B cell (primary cell): ENCODE measurements around the gene LHPP. TPM values are rescaled to one million over a fixed set of nuclear protein-coding genes. Genes with fewer than 3 reads are reported as not detected.

Experiments
- ATAC-seq: fragments of 200-7000 bp; cut with Tn5 transposase; one replicate; pipeline ENCODE4 v1.10.0; 2021; ENCODE audit warnings: low read depth, mild to moderate bottlenecking, moderate number of reproducible peaks, moderate library complexity
- CTCF ChIA-PET: fragments of 350-600 bp; sonication (Branson Sonifier 250); formaldehyde crosslinking; loops from one replicate; lab custom pipeline; 2021; ENCODE audit warnings: antibody characterized with exemption, inconsistent platforms; lab: Charles Lee
- POLR2A ChIA-PET: fragments of 350-600 bp; sonication (Branson Sonifier 250); formaldehyde crosslinking; loops from one replicate; lab custom pipeline; 2021; ENCODE audit warnings: antibody characterized with exemption; lab: Charles Lee
- DNase-seq: peaks from one replicate; pipeline ENCODE4 v3.0.0; 2013
- H2AFZ ChIP-seq: 2 replicates; pipeline ENCODE4 v1.6.1; 2012; ENCODE audit warnings: mild to moderate bottlenecking, low read depth, low read length; ENCODE audit not compliant: insufficient read depth, poor library complexity, severe bottlenecking
- H3K27ac ChIP-seq, 2 donors: 1 replicate in 1 of 2; 2 replicates in 1 of 2; pipeline ENCODE4 v1.5.1; 2012 to 2013; ENCODE audit warnings: low read length in 2 of 2, mild to moderate bottlenecking in 2 of 2, moderate library complexity in 1 of 2
- H3K27me3 ChIP-seq, 4 experiments: fragments of 200-600 bp in 1 of 4; sonication (generic) in 1 of 4; replicated peaks in 1 of 4; 1 replicate in 2 of 4; 2 replicates in 2 of 4; pipeline versions ENCODE4 v1.6.1 to v1.7.0; 2013 to 2016; ENCODE audit warnings: low read length in 3 of 4, mild to moderate bottlenecking in 2 of 4, mixed read lengths in 1 of 4, moderate library complexity in 1 of 4; ENCODE audit not compliant: insufficient read depth in 4 of 4, control insufficient read depth in 3 of 4; ENCODE audit errors: control extremely low read depth in 1 of 4
- H3K36me3 ChIP-seq, 2 experiments: replicated peaks in 1 of 2; 1 replicate in 1 of 2; 2 replicates in 1 of 2; pipeline versions ENCODE4 v1.6.1 to v1.7.1; 2013; ENCODE audit warnings: low read length in 1 of 2; ENCODE audit not compliant: insufficient read depth in 2 of 2, control insufficient read depth in 1 of 2; ENCODE audit errors: control extremely low read depth in 1 of 2, extremely low read depth in 1 of 2
- H3K4me1 ChIP-seq, 2 donors: fragments of 200-600 bp in 1 of 2; sonication (generic) in 1 of 2; 1 replicate in 1 of 2; 2 replicates in 1 of 2; pipeline versions ENCODE4 v1.5.1 to v1.6.1; 2013 to 2017; ENCODE audit warnings: low read length in 2 of 2; ENCODE audit not compliant: control insufficient read depth in 2 of 2, insufficient read depth in 2 of 2
- H3K4me2 ChIP-seq: replicated peaks from 2 replicates; pipeline ENCODE3; 2012; ENCODE audit warnings: mild to moderate bottlenecking, low read depth, low read length; ENCODE audit not compliant: poor library complexity, severe bottlenecking
- H3K4me3 ChIP-seq, 5 experiments: fragments of 200-600 bp in 1 of 5; sonication (generic) in 1 of 5; 1 replicate in 3 of 5; 2 replicates in 2 of 5; pipeline versions ENCODE4 v1.5.1 to v1.7.0; 2011 to 2016; ENCODE audit warnings: low read length in 4 of 5, mild to moderate bottlenecking in 4 of 5, low read depth in 2 of 5, control low read depth in 1 of 5, moderate library complexity in 1 of 5; ENCODE audit not compliant: insufficient read depth in 1 of 5; ENCODE audit errors: control extremely low read depth in 1 of 5, extremely low read depth in 1 of 5
- H3K79me2 ChIP-seq: fragments of 200-600 bp; sonication (generic); one replicate; pipeline ENCODE4 v1.6.0; 2016; ENCODE audit warnings: low read length; ENCODE audit not compliant: control insufficient read depth, insufficient read depth
- H3K9ac ChIP-seq: fragments of 200-600 bp; sonication (generic); 2 replicates; pipeline ENCODE4 v1.6.1; 2017; ENCODE audit warnings: mild to moderate bottlenecking, low read length, moderate library complexity
- H3K9me3 ChIP-seq, 3 donors: one replicate each; pipeline versions ENCODE4 v1.6.1 to v1.7.1; 2013; ENCODE audit warnings: low read length in 2 of 3; ENCODE audit not compliant: control insufficient read depth in 2 of 3, insufficient read depth in 1 of 3; ENCODE audit errors: control extremely low read depth in 1 of 3
- H4K20me1 ChIP-seq: 2 replicates; pipeline ENCODE4 v1.6.0; 2012; ENCODE audit warnings: mild to moderate bottlenecking, low read length; ENCODE audit not compliant: insufficient read depth, control insufficient read depth, poor library complexity, severe bottlenecking
- H3K27ac Mint-ChIP-seq: one replicate; pipeline ENCODE4 v1.8.0; 2021; ENCODE audit warnings: mixed read lengths
- H3K27me3 Mint-ChIP-seq: one replicate; pipeline ENCODE4 v1.8.0; 2021; ENCODE audit warnings: mixed read lengths
- H3K4me1 Mint-ChIP-seq: one replicate; pipeline ENCODE4 v1.8.0; 2021; ENCODE audit warnings: mixed read lengths
- H3K4me3 Mint-ChIP-seq: one replicate; pipeline ENCODE4 v1.8.0; 2021; ENCODE audit warnings: mixed read lengths
- H3K9me3 Mint-ChIP-seq: one replicate; pipeline ENCODE4 v1.8.0; 2022; ENCODE audit warnings: mixed read lengths; ENCODE audit not compliant: insufficient read depth
- EZH2 ChIP-seq: IDR thresholded peaks from 2 replicates; pipeline ENCODE4 v1.6.1; 2012; ENCODE audit warnings: borderline replicate concordance, low read depth, mild to moderate bottlenecking, moderate library complexity, low read length; ENCODE audit not compliant: insufficient read depth, poor library complexity, severe bottlenecking
- WGBS: methylation state at CpG from one replicate; pipeline ENCODE4 v1.1.5; 2013; ENCODE audit warnings: missing lambda C conversion rate; ENCODE audit not compliant: insufficient coverage; 5-methylcytosine and 5-hydroxymethylcytosine counted together
- intact Hi-C: fragments of 100-400 bp; cut with micrococcal nuclease; formaldehyde crosslinking; loops from one replicate; pipeline ENCODE4 v1.10.0; 2022
- polyA plus RNA-seq: library from polyadenylated mRNA; depleted of rRNA; stranded (reverse); fragments of >200 nt; gene quantifications from 2 replicates; pipeline ENCODE4 v1.2.3, GENCODE V29; 2012
- total RNA-seq, 2 donors: library from RNA; stranded (reverse); fragments of 120-200 nt in 1 of 2; gene quantifications; 1 replicate in 1 of 2; 2 replicates in 1 of 2; pipeline versions ENCODE4 v1.2.3 to v1.2.4, GENCODE V29; 2013 to 2022
- TF ChIP-seq, protein P1 (sequence below): fragments of 200-600 bp; IDR thresholded peaks from one replicate; pipeline ENCODE4 v1.8.0; 2022; ENCODE audit warnings: antibody characterized with exemption, mild to moderate bottlenecking

Gene LHPP
- total and polyA plus RNA-seq, 2 donors (not counting 1 experiment from before 2014, with no cell fraction given) = 60.2 to 83.5 TPM

DNA sequence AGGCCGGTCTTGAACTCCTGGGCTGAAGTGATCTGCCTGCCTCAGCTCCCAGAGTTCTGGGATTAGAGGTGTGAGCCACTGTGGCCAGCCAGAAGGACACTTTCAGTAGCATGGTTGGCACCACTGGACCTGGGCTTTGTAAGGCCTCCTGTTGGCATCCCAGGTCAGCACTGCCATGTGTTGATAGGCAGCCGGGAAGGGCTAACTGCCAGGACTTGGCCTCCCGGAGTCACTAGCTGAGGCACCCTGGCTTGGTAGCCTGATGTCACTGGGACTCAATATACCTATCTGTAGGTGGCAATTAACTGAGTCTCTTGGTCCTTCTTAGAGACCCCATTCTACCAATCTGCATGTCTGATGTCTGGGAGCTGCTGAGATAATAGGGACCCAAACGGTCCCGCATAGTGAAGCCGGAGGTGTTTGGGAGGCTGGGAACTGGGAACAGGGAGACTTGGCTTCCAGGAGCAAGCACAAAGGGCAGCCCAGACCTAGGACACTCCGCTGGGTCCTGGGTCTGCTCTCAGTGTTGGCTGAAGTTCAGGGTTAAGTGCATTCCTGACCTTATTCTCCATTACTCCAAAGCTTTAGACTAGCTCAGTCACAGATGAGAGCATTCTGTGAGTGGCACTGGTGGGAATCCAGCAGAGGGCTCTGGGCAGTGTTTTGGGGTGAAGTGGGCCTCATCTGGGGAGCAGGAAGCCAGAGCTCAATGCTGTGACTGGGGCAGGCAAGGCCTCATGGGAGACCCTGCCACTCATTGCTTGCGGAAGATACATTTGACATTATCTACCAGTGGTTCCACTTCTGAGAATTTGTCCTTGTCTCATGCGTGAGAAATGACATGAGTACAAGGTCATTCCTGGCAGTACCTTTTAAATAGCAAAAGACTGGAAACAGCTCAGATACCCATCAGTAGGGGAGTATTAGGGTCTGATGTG lies 2.7 kb downstream of the LHPP start:
- Histone ChIP-seq H3K4me2 (peak overlapping the region; percentile 66), H3K9ac (no peak overlapping the region), H3K27me3 (no peaks in the 10 kb centered on the region), H3K9me3 (no peaks in the 10 kb centered on the region), H4K20me1 (peaks cover 6% of the 10 kb centered on the region), H3K4me1 (peaks cover 23 to 35% of the 10 kb centered on the region in 2 donors), H3K4me3 (no peak overlapping the region), H3K36me3 (no peaks in the 10 kb centered on the region), H3K27ac (peak overlapping the region; percentile 67 to 69), H3K79me2 (peaks cover 55% of the 10 kb centered on the region), H2AFZ (peak overlapping the region; percentile 72)
- CTCF ChIA-PET = interaction anchor here (0.6 to 1.5 kb wide), 3 partner anchors 13 to 277 kb away, joined by 3 to 4 read pairs (median 3); no protein-coding TSS in a partner anchor
- ATAC-seq (no peak), DNase-seq (no peak)
- no peak for TF ChIP-seq EZH2
- TF ChIP-seq, protein P1, sequence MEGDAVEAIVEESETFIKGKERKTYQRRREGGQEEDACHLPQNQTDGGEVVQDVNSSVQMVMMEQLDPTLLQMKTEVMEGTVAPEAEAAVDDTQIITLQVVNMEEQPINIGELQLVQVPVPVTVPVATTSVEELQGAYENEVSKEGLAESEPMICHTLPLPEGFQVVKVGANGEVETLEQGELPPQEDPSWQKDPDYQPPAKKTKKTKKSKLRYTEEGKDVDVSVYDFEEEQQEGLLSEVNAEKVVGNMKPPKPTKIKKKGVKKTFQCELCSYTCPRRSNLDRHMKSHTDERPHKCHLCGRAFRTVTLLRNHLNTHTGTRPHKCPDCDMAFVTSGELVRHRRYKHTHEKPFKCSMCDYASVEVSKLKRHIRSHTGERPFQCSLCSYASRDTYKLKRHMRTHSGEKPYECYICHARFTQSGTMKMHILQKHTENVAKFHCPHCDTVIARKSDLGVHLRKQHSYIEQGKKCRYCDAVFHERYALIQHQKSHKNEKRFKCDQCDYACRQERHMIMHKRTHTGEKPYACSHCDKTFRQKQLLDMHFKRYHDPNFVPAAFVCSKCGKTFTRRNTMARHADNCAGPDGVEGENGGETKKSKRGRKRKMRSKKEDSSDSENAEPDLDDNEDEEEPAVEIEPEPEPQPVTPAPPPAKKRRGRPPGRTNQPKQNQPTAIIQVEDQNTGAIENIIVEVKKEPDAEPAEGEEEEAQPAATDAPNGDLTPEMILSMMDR = no peak
- Mint-ChIP-seq H3K4me3 (peak overlapping the region; percentile 64), H3K27me3 (no peaks in the 10 kb centered on the region), H3K27ac (peak overlapping the region; percentile 92), H3K9me3 (no peaks in the 10 kb centered on the region), H3K4me1 (peaks cover 36% of the 10 kb centered on the region)
- POLR2A ChIA-PET = interaction anchor here (0.7 kb wide), 1 partner anchor 16 kb away, joined by 8 read pairs; no protein-coding TSS in a partner anchor
- intact Hi-C loops = loop anchor here (5.0 to 10.0 kb wide), 4 partner anchors 151 to 1309 kb away; partner anchors contain the start of genes ABRAXAS2 and BUB3
- WGBS = 85% methylated on average over 8 of the region's 9 CpGs
